Stimulated activated CD4-positive, alpha-beta T cell treated with anti-CD3 and anti-CD28 coated beads, Interleukin-2, amount 100 ng/mL, for 4 hours (primary cell): ENCODE results near the gene ELMO1.

Source experiments
- DNase-seq: peaks from one replicate; pipeline ENCODE4 v3.0.0-alpha.2; 2020; ENCODE audit warnings: low read depth

The ELMO1 gene

GRCh38 chr7:37216156-37216852, 232.4 kb downstream of the ELMO1 start:
- DNase-seq: no peak

- no peak for DNase-seq
Observed at GRCh38 chr7:37215290-37215923, 233.3 kb downstream of the ELMO1 start.

GRCh38 chr7:37212556-37212955, 236.1 kb downstream of the ELMO1 start:
- no peak for DNase-seq

- no peak for DNase-seq
Observed at GRCh38 chr7:37212051-37212450, 236.6 kb downstream of the ELMO1 start.

GRCh38 chr7:37211097-37211880, 237.4 kb downstream of the ELMO1 start:
- no peak for DNase-seq

- DNase-seq: no peak
Observed at GRCh38 chr7:37209195-37209594, 239.5 kb downstream of the ELMO1 start.

GRCh38 chr7:37208528-37208927, 240.1 kb downstream of the ELMO1 start:
- DNase-seq: no peak

- no peak for DNase-seq
Observed at GRCh38 chr7:37206192-37206591, 242.5 kb downstream of the ELMO1 start.

GRCh38 chr7:37205451-37205850, 243.2 kb downstream of the ELMO1 start:
- no peak for DNase-seq

- DNase-seq: no peak
Observed at GRCh38 chr7:37201876-37202198, 246.8 kb downstream of the ELMO1 start.

GRCh38 chr7:37201003-37201875, 247.4 kb downstream of the ELMO1 start:
- DNase-seq: peak; percentile 16

GRCh38 chr7:37198906-37199485, 249.7 kb downstream of the ELMO1 start:
- peak; percentile 50 for DNase-seq

GRCh38 chr7:37198041-37198905, 250.4 kb downstream of the ELMO1 start:
- DNase-seq: no peak

GRCh38 chr7:37197108-37197507, 251.6 kb downstream of the ELMO1 start:
- DNase-seq: no peak

- DNase-seq: no peak
Observed at GRCh38 chr7:37196676-37197075, 252.0 kb downstream of the ELMO1 start.

GRCh38 chr7:37195388-37195787, 253.3 kb downstream of the ELMO1 start:
- DNase-seq: no peak

GRCh38 chr7:37194943-37195342, 253.7 kb downstream of the ELMO1 start:
- DNase-seq: no peak

- DNase-seq: no peak
Observed at GRCh38 chr7:37193775-37194135, 254.9 kb downstream of the ELMO1 start.

GRCh38 chr7:37193087-37193774, 255.4 kb downstream of the ELMO1 start:
- no peak for DNase-seq

GRCh38 chr7:37191797-37192196, 256.9 kb downstream of the ELMO1 start:
- no peak for DNase-seq
